A549 (cell line): ENCODE results near the gene AKAP6. TPM values are rescaled to one million over a fixed set of nuclear protein-coding genes. Genes with fewer than 3 reads are reported as not detected.

Experiments used
- ATAC-seq, 2 experiments: fragments of 200-7000 bp in 1 of 2; fragments of >200 bp in 1 of 2; cut with Nextera tagmentation in 1 of 2; cut with Tn5 transposase in 1 of 2; 3 replicates each; pipeline versions ENCODE4 v1.8.0 to v1.9.1; 2018 to 2020; ENCODE audit warnings: mild to moderate bottlenecking in 1 of 2, moderate library complexity in 1 of 2
- CTCF ChIA-PET: fragments of 300-600 bp; sonication (Branson Sonifier 250); formaldehyde crosslinking; extraction: SDS; loops from one replicate; lab custom pipeline; 2021; ENCODE audit warnings: antibody characterized with exemption, inconsistent platforms; lab: Yijun Ruan, JAX
- POLR2A ChIA-PET: fragments of 350-600 bp; formaldehyde crosslinking; extraction: SDS; loops from one replicate; lab custom pipeline; 2021; ENCODE audit warnings: antibody characterized with exemption, inconsistent platforms; lab: Yijun Ruan, JAX
- DNase-seq, 2 experiments: peaks; one replicate each; pipeline versions ENCODE4 v3.0.0 to v3.0.0-alpha.2; 2011 to 2016; ENCODE audit warnings: low read depth in 1 of 2, low spot score in 1 of 2
- FAIRE-seq: peaks from 2 replicates; lab custom pipeline; 2011; peaks lifted over from hg19 to GRCh38; lab: Jason Lieb, UNC
- H3K27ac ChIP-seq, 2 experiments: fragments of >200 bp; sonication (Bioruptor Twin); formaldehyde crosslinking; 3 replicates each; pipeline ENCODE4 v1.5.1; 2016 to 2017
- H3K4me1 ChIP-seq: fragments of >200 bp; sonication (Bioruptor Twin); formaldehyde crosslinking; 3 replicates; pipeline ENCODE4 v1.6.1; 2016
- H3K4me2 ChIP-seq: fragments of >200 bp; sonication (Bioruptor Twin); formaldehyde crosslinking; 3 replicates; pipeline ENCODE4 v1.6.1; 2016
- H3K4me3 ChIP-seq: fragments of >200 bp; sonication (Bioruptor Twin); formaldehyde crosslinking; 3 replicates; pipeline ENCODE4 v1.5.1; 2016
- H3K9me3 ChIP-seq: fragments of >200 bp; sonication (Bioruptor Twin); formaldehyde crosslinking; 3 replicates; pipeline ENCODE4 v1.6.1; 2016
- BCL3 ChIP-seq: fragments of >200 bp; sonication (Bioruptor Twin); formaldehyde crosslinking; IDR thresholded peaks from 3 replicates; pipeline ENCODE4 v1.6.1; 2016
- CBX2 ChIP-seq: fragments of 200-600 bp; sonication (generic); IDR thresholded peaks from 2 replicates; pipeline ENCODE4 v1.6.1; 2016; ENCODE audit warnings: low read depth, mild to moderate bottlenecking, borderline replicate concordance
- EP300 ChIP-seq, 2 experiments: fragments of >200 bp; sonication (Bioruptor Twin); formaldehyde crosslinking; IDR thresholded peaks; 2 replicates in 1 of 2; 3 replicates in 1 of 2; pipeline ENCODE4 v1.6.1; 2016 to 2017
- HOXB5 ChIP-seq: fragments of 250-450 bp; sonication (Bioruptor Pico); IDR thresholded peaks from 2 replicates; pipeline ENCODE4 v1.5.0; 2020; ENCODE audit warnings: mild to moderate bottlenecking, moderate library complexity
- JUN ChIP-seq, 2 experiments: fragments of >200 bp; sonication (Bioruptor Twin); formaldehyde crosslinking; IDR thresholded peaks; 2 replicates in 1 of 2; 3 replicates in 1 of 2; pipeline ENCODE4 v1.6.1; 2016 to 2017
- JUNB ChIP-seq: fragments of >200 bp; sonication (Bioruptor Twin); formaldehyde crosslinking; IDR thresholded peaks from 2 replicates; pipeline ENCODE4 v1.6.1; 2016
- KDM1A ChIP-seq: fragments of 200-600 bp; sonication (generic); IDR thresholded peaks from 2 replicates; pipeline ENCODE4 v1.6.1; 2016; ENCODE audit warnings: low read depth, mild to moderate bottlenecking
- MAFK ChIP-seq: fragments of 450-650 bp; IDR thresholded peaks from 2 replicates; pipeline ENCODE4 v1.6.1; 2014; ENCODE audit not compliant: partially characterized antibody
- NPAS2 ChIP-seq: fragments of 250-450 bp; sonication (Bioruptor Pico); IDR thresholded peaks from 2 replicates; pipeline ENCODE4 v1.8.0; 2022; ENCODE audit warnings: mild to moderate bottlenecking, moderate library complexity, borderline replicate concordance
- NR3C1 ChIP-seq: fragments of >200 bp; sonication (Bioruptor Twin); formaldehyde crosslinking; IDR thresholded peaks from 3 replicates; pipeline ENCODE4 v1.6.1; 2017
- POLR2A ChIP-seq: IDR thresholded peaks from 2 replicates; pipeline ENCODE4 v1.6.1; 2012; ENCODE audit warnings: mild to moderate bottlenecking, low read length
- POLR2AphosphoS2 ChIP-seq: conservative IDR thresholded peaks from 2 replicates; pipeline ENCODE4 v1.6.1; 2012; ENCODE audit warnings: low read length, improper control_type of control experiment, inconsistent platforms
- RNF2 ChIP-seq: fragments of 200-600 bp; sonication (generic); IDR thresholded peaks from 2 replicates; pipeline ENCODE4 v1.6.1; 2016; ENCODE audit warnings: low read depth, mild to moderate bottlenecking, antibody characterized with exemption, moderate library complexity, borderline replicate concordance
- SMC3 ChIP-seq: fragments of >200 bp; sonication (Bioruptor Twin); formaldehyde crosslinking; IDR thresholded peaks from 3 replicates; pipeline ENCODE4 v1.6.1; 2018; ENCODE audit warnings: inconsistent platforms
- TFCP2L1 ChIP-seq: fragments of 250-450 bp; sonication (Bioruptor Pico); IDR thresholded peaks from 2 replicates; pipeline ENCODE4 v1.5.0; 2021; ENCODE audit warnings: mild to moderate bottlenecking
- ZFP36 ChIP-seq: fragments of 450-650 bp; IDR thresholded peaks from 2 replicates; pipeline ENCODE4 v1.6.1; 2014; ENCODE audit warnings: borderline replicate concordance; ENCODE audit not compliant: partially characterized antibody
- ZNF302 ChIP-seq: fragments of 250-450 bp; sonication (Bioruptor Pico); IDR thresholded peaks from 2 replicates; pipeline ENCODE4 v1.9.0; 2021; ENCODE audit warnings: inconsistent platforms, mild to moderate bottlenecking, moderate library complexity
- WGBS: methylation state at CpG from one replicate; pipeline ENCODE4 v1.1.6; 2017; ENCODE audit errors: missing lambda C conversion rate; 5-methylcytosine and 5-hydroxymethylcytosine counted together
- polyA plus RNA-seq, 4 experiments: library from polyadenylated mRNA; depleted of rRNA in 3 of 4; stranded (reverse); fragments of >200 nt; fragmentation: RNase III in 1 of 4; extraction: RNeasy Plus Mini Kit Qiagen cat#74134 plus additional on column Dnase treatment in 1 of 4; gene quantifications; 2 replicates in 3 of 4; 3 replicates in 1 of 4; pipeline ENCODE4 v1.2.3, GENCODE V29; 2011 to 2017
- TF ChIP-seq, protein P1 (sequence below): IDR thresholded peaks from 2 replicates; pipeline ENCODE4 v1.6.1; 2012
- TF ChIP-seq, protein P2 (sequence below): IDR thresholded peaks from 2 replicates; pipeline ENCODE4 v1.6.1; 2012

AKAP6 gene
- polyA plus RNA-seq, 2 of the 4 experiments (the other 2 are of a cell fraction): 0.27 to 1.9 TPM

GRCh38 chr14:32407130-32407529, 78.0 kb downstream of the AKAP6 start (continued):
- no peak for TF ChIP-seq BCL3

DNA sequence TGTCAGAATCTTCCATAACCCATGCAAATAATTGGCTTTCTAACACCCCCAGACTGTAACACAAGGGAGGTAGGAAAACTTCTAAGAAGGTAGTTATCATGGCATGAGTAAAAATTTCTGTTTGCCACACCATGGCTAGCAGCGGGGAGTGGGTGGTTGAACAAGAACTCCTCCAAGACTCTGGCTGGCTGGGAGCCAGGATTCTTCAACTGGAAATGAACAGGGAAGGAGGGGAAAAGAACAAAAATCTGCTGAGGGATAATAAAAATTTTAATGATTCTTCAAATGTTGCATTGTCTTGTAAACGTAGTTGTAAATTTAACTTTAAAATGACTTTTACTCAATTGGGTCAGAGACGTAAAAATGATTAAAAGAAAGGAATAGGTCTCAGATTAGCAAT, 78.9 kb downstream of the AKAP6 start:
- H3K4me2 ChIP-seq: no peak overlapping the region
- H3K4me1 ChIP-seq: 0 out of 3 replicates have a peak, but pooled peaks cover 7% of the 10 kb centered on the region
- H3K9me3 ChIP-seq: no peaks in the 10 kb centered on the region
- ChIA-PET POLR2A (no interaction called here), CTCF (no interaction called here)
- DNase-seq (no peak), ATAC-seq (no peak), FAIRE-seq (no peak)
- H3K4me3 ChIP-seq: no peak overlapping the region
- H3K27ac ChIP-seq: no peak overlapping the region
- TF ChIP-seq MAFK: no peak
- no peak for TF ChIP-seq JUN (IDR thresholded peaks at IDR 0.05)
- TF ChIP-seq POLR2A: no peak
- TF ChIP-seq NR3C1: no peak
- no peak for TF ChIP-seq JUNB
- no peak for TF ChIP-seq RNF2
- TF ChIP-seq ZNF302: no peak
- 75% methylated on average over 3 of the region's 3 CpGs for whole genome bisulfite sequencing

DNA sequence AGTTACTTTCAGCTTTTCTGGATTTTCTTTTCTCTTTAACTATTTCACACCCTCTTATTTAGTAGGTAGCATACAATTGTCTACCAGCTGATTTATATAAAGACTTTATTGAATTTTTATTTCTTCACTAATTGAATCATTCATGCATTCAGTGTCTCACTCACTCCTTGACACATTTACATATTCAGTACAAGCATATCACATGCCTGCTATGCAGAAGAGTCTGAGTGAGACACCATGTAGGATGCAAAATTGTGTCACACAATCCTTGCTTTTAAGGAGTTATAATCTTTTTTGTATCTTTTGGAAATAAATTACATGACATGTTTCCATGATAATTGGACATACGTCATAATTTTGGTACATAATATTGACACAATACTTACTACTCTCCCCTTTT, 83.0 kb downstream of the AKAP6 start:
- POLR2A ChIA-PET: no interaction called here
- TF ChIP-seq JUNB (no peak), EP300 (IDR thresholded peaks at IDR 0.05) (no peak), TFCP2L1 (CRISPR knock-in tag) (no peak), ZFP36 (no peak), BCL3 (no peak), POLR2AphosphoS2 (no peak), KDM1A (no peak), HOXB5 (CRISPR knock-in tag) (no peak), SMC3 (no peak), NPAS2 (CRISPR knock-in tag) (no peak)
- TF ChIP-seq, protein P1, sequence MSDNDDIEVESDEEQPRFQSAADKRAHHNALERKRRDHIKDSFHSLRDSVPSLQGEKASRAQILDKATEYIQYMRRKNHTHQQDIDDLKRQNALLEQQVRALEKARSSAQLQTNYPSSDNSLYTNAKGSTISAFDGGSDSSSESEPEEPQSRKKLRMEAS: no peak
- TF ChIP-seq, protein P2, sequence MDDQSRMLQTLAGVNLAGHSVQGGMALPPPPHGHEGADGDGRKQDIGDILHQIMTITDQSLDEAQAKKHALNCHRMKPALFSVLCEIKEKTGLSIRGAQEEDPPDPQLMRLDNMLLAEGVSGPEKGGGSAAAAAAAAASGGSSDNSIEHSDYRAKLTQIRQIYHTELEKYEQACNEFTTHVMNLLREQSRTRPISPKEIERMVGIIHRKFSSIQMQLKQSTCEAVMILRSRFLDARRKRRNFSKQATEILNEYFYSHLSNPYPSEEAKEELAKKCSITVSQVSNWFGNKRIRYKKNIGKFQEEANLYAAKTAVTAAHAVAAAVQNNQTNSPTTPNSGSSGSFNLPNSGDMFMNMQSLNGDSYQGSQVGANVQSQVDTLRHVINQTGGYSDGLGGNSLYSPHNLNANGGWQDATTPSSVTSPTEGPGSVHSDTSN: no peak
- TF ChIP-seq, all 56 proteins: peak for 0
- no peak overlapping the region for H3K27ac ChIP-seq
- DNase-seq (no peak), ATAC-seq (no peak), FAIRE-seq (no peak)
- CTCF ChIA-PET: interaction anchor here (0.9 to 1.5 kb wide), 2 partner anchors 9 to 58 kb away, joined by 3 to 4 read pairs; no protein-coding TSS in a partner anchor
- H3K4me1 ChIP-seq: 0 out of 3 replicates have a peak, but pooled peaks cover 4% of the 10 kb centered on the region
- no peak overlapping the region for H3K4me3 ChIP-seq
- H3K4me2 ChIP-seq: no peak overlapping the region
- 93% methylated on average over 1 of the region's 1 CpG for WGBS
- H3K9me3 ChIP-seq: no peaks in the 10 kb centered on the region

DNA sequence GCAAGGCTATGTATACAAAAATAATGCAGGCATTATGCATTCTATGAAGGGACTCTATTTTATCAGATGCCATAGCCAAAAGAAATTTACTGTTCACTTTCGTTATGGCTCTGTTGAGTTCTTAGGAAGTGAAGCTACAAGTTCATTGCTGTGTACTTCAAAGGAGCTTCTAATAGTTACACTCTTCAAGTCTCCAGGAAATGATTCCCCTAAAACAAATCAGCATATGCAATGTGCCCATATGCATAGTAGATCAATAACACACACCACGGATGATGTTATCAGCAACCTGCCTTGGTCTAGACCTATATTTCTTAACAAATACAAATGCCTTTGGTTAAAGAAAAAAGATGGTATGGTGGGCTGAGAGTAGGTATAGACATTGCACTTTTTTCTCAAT, 83.4 kb downstream of the AKAP6 start:
- 88% methylated on average over 2 of the region's 2 CpGs for WGBS
- Histone ChIP-seq H3K9me3 (no peaks in the 10 kb centered on the region), H3K4me3 (no peak overlapping the region), H3K4me1 (peaks cover 8% of the 10 kb centered on the region), H3K4me2 (no peak overlapping the region), H3K27ac (no peak overlapping the region)
- FAIRE-seq (no peak), DNase-seq (no peak), ATAC-seq (no peak)
- POLR2A ChIA-PET: no interaction called here
- CTCF ChIA-PET: interaction anchor here (1.5 kb wide), 1 partner anchor 9 kb away, joined by 4 read pairs; no protein-coding TSS in a partner anchor
- TF ChIP-seq JUN (IDR thresholded peaks at IDR 0.05) (no peak), CBX2 (no peak)
